NCI-H748 (cell line): ENCODE measurements around the gene RBM12.

Source experiments
- DNase-seq: peaks from one replicate; lab custom pipeline; 2025; ENCODE audit not compliant: unreplicated experiment; lab: John Stamatoyannopoulos, UW

The RBM12 gene

DNA sequence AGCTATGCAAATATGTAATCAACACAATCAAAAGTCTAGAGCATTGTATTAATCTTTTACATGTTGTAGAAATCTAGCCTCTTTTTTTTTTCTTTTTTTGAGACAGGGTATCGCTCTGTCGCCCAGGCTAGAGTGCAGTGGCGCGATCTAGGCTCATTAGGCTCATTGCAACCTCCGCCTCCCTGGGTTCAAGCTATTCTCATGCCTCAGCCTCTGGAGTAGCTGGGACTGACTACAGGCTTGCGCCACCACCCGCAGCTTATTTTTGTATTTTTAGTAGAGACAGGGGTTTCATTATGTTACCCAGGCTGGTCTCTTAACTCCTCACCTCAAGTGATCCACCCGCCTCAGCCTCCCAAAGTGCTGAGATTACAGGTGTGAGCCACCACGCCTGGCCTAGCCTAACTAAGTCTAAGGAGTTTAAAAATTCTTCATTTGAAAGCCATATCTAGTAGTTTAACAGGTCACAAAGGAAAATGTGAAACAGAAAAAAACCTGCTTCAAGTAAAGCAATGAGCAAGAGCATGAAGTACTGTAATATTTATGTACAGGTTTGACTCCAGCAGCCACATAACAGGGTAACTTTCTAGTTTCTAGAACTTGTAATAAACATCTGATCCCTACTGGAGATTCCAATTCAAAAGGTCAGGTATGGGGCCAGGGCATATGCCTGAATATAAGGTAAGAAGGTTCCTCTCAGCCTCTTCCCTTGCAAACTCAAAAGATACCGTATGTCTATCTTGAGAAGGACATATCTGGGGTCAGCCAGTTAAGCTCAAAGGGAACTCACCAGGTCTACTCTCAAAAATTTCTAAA, 4.4 kb downstream of the RBM12 start:
- no peak for DNase-seq

DNA sequence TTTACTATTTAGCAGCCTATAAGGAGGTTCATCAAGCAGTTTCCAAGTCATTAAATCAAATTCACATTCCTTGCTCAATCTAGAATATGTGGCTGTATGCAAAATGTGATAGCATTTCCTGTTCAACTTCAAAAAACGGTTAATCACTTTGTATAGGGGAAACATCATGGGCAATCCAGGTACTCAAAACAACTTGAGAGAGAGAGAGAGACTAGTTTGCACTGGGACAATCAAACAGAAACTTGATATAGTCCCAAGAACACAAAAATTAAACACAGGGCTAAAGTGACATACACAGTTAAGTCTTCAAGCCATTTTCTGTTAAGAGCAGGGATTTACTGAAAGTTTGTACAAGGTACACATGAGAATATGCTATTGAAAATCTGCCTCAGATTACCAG, 7.4 kb downstream of the RBM12 start:
- DNase-seq = no peak

DNA sequence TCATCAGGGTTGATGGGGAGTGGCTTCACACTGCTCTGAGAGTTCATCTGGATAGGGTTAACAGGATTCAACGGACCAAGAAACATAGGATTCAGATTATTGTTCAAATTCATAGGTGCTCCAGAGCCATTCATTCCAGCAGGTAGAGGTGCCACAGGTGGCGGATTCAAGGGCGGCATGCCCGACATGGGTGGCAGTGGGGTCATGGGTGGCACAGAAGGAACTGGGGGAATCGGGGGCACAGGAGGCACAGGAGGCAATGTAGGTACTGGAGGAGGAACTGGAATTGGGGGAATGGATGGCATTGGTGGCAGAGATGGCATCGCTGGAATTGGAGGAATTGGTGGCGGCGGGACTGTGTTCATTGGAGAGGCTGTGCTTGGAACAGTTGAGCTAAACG, 10.3 kb downstream of the RBM12 start:
- no peak for DNase-seq

- DNase-seq = no peak
These were observed 10.8 kb downstream of the RBM12 start for GRCh38 chr20:35653893-35654292.

- no peak for DNase-seq
These were observed 11.3 kb downstream of the RBM12 start for GRCh38 chr20:35653430-35653734.

DNA sequence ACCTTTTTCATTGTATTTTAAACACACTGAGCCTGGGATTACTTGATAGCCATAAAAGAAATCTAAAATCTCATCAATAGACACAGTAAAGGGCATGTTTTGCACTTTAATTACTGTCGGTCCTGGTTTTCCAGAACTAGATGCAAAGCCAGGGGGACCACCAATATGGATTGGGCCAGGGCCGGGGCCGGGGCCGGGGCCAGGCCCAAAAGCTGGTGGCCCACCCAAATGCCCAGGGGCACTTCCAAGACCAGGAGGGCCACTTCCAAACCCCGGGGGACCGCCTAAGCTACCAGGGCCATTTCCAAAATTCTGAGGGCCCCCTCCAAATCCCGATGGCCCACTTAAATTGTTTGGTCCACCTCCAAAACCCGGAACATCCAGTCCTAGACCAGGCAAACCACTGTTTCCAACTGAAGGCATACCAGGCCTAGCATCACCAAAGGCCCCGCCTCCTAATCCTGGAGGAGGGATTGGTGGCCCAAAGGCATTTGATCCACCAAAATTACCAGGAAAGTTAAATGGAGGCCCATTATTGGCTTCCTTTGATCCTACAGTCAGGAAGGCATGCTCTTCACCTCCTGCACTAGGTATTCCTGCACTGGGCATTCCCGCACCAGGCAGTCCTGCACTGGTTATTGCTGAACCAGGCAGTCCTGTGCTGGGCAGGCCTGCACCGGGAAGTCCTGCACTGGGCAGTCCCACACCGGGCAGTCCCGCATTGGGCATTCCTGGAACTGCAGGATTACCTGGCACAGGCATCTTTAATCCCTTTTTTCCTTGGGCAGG, 11.9 kb downstream of the RBM12 start:
- no peak for DNase-seq

DNA sequence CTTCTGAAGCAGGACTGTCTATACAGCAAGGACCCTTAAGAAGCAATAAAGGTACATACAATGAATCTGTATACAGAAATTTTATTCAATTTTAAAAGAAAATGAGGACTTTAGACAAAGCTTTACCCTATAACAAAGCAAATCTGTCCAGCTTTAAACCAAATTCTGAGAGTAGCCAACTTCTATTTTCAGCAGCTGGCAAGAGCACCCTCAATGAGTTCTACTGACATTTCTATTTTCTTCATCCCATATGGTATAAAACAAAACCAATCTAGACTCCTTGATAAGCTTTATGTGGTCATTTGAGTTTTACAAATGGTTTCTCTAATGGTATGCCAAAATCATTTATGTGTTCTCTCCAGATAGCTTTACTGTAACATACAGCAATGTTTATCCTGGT, 12.7 kb downstream of the RBM12 start:
- no peak for DNase-seq

GRCh38 chr20:35650632-35651031, 14.1 kb downstream of the RBM12 start:
- DNase-seq = no peak

DNA sequence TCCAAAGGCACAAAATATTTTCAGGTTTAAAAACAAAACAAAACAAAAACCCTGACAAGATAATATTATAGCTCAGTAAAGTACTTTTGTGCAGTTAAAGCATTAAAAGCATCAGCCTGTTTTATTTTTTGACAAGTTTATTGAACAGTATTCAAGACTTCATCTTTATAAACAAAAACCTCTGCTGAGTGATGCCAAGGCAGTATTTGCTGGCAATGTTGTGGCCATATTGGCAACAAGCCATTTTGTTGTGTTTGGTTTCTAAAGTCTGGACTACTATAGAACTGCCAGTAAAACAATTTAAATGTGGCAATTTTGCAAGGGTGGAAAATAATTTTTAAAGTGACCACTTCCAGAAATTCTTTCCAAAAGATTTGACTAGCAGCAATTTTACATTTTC, 15.9 kb downstream of the RBM12 start:
- no peak for DNase-seq

DNA sequence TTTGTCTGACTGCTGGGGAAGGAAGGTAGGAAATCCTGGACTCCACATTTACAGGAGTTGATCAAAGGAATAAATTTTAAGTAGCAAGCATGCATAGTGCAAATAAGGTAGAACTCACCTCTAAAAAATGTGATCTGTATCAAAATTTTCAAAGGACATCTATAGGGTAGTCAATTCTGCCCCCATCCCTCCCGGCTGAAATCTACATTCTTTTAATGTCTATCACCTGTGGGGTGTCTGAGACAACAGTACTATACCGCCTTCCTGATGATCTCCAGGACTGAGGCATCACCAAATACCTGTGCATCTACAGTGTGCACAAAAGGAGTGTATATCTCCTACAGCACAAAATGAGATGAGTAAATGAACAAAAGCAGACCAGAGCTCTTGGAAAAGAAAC, 19.9 kb downstream of the RBM12 start:
- DNase-seq = no peak

DNA sequence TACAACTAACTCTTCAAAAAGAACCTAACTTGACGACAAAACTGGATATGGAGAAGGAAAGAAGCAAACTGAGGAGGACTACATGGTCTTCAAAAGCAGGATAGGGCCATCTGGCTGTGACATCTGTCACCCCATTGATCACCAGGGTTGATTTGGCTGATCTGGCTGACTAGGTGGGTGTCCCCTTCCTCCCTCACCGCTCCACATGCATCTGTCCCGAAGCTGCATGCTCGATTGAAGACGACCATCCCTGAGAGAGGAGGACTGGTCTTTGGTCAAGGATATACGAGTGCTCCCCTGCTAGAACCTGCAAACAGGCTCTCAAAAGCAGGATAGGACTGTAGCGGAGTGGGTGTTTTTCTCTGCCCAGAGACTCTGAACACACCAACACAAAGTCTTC, 21.7 kb downstream of the RBM12 start:
- DNase-seq = no peak

GRCh38 chr20:35641743-35642142, 23.0 kb downstream of the RBM12 start:
- no peak for DNase-seq

- DNase-seq = no peak
These were observed 24.0 kb downstream of the RBM12 start for GRCh38 chr20:35640724-35641123.

GRCh38 chr20:35638751-35639150, 25.9 kb downstream of the RBM12 start:
- no peak for DNase-seq

GRCh38 chr20:35637276-35637675, 27.4 kb downstream of the RBM12 start:
- no peak for DNase-seq

DNA sequence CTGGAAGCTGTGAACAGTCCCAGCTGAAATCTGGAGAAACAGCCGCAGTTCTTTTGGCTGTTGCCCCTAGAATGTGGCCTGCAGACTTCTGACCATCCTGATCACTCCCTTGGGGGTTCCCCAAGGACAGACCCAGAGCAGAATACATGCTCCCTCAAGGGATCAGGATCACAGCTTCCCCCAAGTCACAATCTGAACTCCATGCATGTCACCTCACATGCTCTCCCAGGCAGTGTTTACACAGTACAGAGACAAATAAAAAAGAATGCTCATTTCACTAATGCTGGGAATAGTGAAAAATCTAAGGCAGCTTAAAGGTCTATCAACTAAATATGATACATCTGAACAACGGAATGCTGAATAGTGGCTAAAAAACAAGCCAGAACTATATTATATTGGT, 28.6 kb downstream of the RBM12 start:
- DNase-seq = no peak

GRCh38 chr20:35635652-35636051, 29.0 kb downstream of the RBM12 start:
- no peak for DNase-seq

GRCh38 chr20:35632539-35633115, 32.1 kb downstream of the RBM12 start:
- DNase-seq = no peak

- no peak for DNase-seq
These were observed 34.1 kb downstream of the RBM12 start for GRCh38 chr20:35630636-35631035.

DNA sequence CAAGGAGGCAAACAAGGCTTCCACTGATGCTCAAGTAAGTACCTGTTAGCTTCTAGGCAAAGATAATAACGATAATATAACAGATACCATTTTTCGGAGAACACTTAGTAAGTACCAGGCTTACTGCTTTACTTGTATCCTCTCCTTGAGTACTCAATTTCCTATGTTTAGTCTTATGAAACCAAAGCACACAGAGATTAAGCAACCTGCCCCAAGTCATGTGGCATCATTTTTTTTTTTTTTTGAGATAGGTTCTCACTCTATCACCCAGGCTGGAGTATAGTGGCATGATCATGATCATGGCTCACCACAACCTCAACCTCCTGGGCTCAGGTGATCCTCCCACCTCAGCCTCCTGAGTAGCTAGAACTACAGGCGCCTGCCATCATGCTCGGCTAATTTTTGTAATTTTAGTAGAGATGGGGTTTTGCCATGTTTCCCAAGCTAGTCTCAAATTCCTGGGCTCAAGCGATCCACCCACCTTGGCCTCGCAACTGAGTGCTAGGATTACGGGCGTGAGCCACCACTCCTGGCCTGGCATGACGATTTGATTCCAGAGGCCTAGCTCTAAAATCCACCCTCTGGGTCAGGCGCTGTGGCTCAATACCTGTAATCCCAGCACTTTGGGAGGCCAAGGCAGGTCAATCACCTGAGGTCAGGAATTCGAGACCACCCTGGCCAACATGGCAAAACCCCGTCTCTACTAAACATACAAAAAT, 35.1 kb downstream of the RBM12 start:
- no peak for DNase-seq

DNA sequence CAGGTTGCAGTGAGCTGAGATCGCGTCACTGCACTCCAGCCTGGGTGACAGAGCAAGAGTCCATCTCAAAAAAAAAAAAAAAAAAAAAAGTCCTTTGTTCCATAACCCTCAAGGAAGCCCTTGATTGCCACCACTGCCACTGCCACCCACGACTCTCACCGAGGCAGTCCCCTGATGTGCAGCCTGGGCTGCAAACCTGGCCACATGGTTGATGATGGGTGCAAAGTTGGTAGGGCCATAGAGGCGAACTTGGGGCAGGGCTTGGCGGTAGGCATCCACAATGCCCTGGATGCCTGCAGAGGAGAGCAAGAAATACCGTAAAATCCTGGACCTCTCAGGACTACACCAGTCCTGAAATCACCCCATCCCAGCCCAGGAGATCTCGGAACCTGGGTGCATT, 37.6 kb downstream of the RBM12 start:
- no peak for DNase-seq
